GM18520 (cell line): Measurements from ENCODE around the gene IDNK.

ENCODE experiments used
- ATAC-seq: cut with Tn5 transposase; IDR thresholded peaks from one replicate; pipeline ENCODE4 v1.9.1; 2021; ENCODE audit not compliant: unreplicated experiment

Gene IDNK

GRCh38 chr9:83633255-83633654, 10.3 kb downstream of the IDNK start:
- ATAC-seq: no peak

- no peak for ATAC-seq
These were observed 10.7 kb downstream of the IDNK start for GRCh38 chr9:83633676-83634075.

- peak; percentile 69 for ATAC-seq
These were observed 13.9 kb downstream of the IDNK start for GRCh38 chr9:83636813-83637212.

GRCh38 chr9:83637389-83637788, 14.4 kb downstream of the IDNK start:
- no peak for ATAC-seq

- ATAC-seq: no peak
These were observed 16.3 kb downstream of the IDNK start for GRCh38 chr9:83639266-83639665.

- no peak for ATAC-seq
These were observed 19.9 kb downstream of the IDNK start for GRCh38 chr9:83642793-83643192.

GRCh38 chr9:83646500-83647239, 23.7 kb downstream of the IDNK start:
- ATAC-seq: no peak

GRCh38 chr9:83649080-83649479, 26.1 kb downstream of the IDNK start:
- no peak for ATAC-seq

GRCh38 chr9:83649515-83649914, 26.6 kb downstream of the IDNK start:
- no peak for ATAC-seq

GRCh38 chr9:83651558-83651957, 28.6 kb downstream of the IDNK start:
- no peak for ATAC-seq

- ATAC-seq: no peak
These were observed 29.5 kb downstream of the IDNK start for GRCh38 chr9:83652433-83652832.

- no peak for ATAC-seq
These were observed 32.5 kb downstream of the IDNK start for GRCh38 chr9:83655433-83655832.

- ATAC-seq: no peak
These were observed 33.2 kb downstream of the IDNK start for GRCh38 chr9:83656032-83656680.

GRCh38 chr9:83656952-83657351, 34.0 kb downstream of the IDNK start:
- ATAC-seq: no peak

- ATAC-seq: no peak
These were observed 40.0 kb downstream of the IDNK start for GRCh38 chr9:83662933-83663332.

GRCh38 chr9:83665580-83666200, 42.7 kb downstream of the IDNK start:
- peak; percentile 60 for ATAC-seq

- no peak for ATAC-seq
These were observed 46.1 kb downstream of the IDNK start for GRCh38 chr9:83669067-83669466.

GRCh38 chr9:83670381-83670780, 47.4 kb downstream of the IDNK start:
- ATAC-seq: no peak

GRCh38 chr9:83671451-83671850, 48.5 kb downstream of the IDNK start:
- no peak for ATAC-seq

GRCh38 chr9:83675466-83675865, 52.5 kb downstream of the IDNK start:
- ATAC-seq: no peak

GRCh38 chr9:83677596-83677995, 54.7 kb downstream of the IDNK start:
- no peak for ATAC-seq

- no peak for ATAC-seq
These were observed 57.3 kb downstream of the IDNK start for GRCh38 chr9:83680233-83680632.
